Measurements from ENCODE around the gene GAB1.

Gene GAB1

GRCh38 chr4:143294310-143294709 lies 42.4 kb upstream of the GAB1 start:
- H3K4me3 ChIP-seq (replicated peaks; ENCODE audit: low read depth, low read length): no peak overlapping the region
- DNase-seq (ENCODE audit: extremely low read depth, low read depth): no peak
- TF ChIP-seq, protein P1, sequence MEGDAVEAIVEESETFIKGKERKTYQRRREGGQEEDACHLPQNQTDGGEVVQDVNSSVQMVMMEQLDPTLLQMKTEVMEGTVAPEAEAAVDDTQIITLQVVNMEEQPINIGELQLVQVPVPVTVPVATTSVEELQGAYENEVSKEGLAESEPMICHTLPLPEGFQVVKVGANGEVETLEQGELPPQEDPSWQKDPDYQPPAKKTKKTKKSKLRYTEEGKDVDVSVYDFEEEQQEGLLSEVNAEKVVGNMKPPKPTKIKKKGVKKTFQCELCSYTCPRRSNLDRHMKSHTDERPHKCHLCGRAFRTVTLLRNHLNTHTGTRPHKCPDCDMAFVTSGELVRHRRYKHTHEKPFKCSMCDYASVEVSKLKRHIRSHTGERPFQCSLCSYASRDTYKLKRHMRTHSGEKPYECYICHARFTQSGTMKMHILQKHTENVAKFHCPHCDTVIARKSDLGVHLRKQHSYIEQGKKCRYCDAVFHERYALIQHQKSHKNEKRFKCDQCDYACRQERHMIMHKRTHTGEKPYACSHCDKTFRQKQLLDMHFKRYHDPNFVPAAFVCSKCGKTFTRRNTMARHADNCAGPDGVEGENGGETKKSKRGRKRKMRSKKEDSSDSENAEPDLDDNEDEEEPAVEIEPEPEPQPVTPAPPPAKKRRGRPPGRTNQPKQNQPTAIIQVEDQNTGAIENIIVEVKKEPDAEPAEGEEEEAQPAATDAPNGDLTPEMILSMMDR (IDR thresholded peaks at IDR 0.05; ENCODE audit: low read depth, low read length, missing control alignments): no peak

DNA sequence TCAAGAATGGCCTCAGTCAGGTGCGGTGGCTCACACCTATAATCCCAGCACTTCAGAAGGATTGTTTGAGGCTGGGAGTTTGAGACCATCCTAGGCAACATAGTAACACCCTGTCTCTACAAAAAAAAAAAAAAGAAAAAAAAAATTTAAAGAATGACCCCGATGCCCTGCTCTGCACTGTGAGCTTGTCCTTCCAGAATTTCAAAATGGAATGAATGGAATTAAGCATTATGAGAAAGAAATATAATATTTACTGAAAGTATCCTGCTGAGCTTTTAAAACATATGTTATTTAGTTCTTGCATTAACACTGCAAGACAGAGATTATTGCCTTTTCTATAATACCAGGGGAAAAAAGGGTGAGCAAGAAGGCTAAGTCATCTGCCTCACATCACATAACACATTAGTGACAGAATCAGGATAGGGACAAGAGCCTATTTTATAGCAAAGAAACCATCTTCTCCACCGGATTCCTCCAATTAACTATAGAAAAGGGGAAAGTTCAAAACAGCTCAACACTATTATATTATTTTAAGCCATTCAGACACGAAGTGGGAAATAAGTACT lies 41.9 kb upstream of the GAB1 start:
- TF ChIP-seq, protein P1 (IDR thresholded peaks at IDR 0.05; ENCODE audit: low read depth, low read length, missing control alignments): no peak
- no peak overlapping the region for H3K4me3 ChIP-seq (replicated peaks; ENCODE audit: low read depth, low read length)
- DNase-seq (ENCODE audit: extremely low read depth, low read depth): no peak

DNA sequence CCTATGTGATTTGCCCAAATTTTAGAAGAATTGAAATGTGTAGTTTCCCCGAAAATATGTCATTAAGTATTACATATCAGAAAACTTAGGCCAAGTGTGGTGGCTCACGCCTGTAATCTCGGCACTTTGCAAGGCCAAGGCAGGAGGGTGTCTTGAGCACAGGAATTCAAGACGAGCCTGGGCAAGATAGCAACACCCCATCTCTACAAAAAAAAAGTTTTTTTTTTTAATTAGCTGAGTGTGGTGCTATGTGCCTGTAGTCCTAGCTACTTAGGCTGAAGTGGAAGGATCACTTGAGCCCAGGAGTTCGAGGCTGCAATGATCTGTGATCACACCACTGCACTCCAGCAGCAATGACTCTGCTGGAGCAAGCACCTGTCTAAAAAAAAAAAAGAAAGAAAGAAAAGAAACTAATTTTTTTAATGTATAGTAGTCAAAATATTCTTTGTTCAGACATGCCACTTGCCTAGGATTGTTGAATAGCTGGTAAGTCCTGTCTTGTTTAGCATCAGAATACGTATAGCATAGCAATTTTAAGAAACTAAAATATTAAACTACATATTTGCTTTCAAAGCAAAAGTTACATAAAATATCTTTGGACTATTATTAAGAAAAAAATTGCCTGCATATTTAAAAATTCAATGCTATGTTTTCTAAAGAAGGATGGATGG lies 40.1 kb upstream of the GAB1 start:
- no peak overlapping the region for H3K4me3 ChIP-seq (replicated peaks; ENCODE audit: low read depth, low read length)
- TF ChIP-seq, protein P1 (IDR thresholded peaks at IDR 0.05; ENCODE audit: low read depth, low read length, missing control alignments): no peak
- no peak for DNase-seq (ENCODE audit: extremely low read depth, low read depth)

- H3K4me3 ChIP-seq (replicated peaks; ENCODE audit: low read depth, low read length): no peak overlapping the region
- TF ChIP-seq, protein P1 (IDR thresholded peaks at IDR 0.05; ENCODE audit: low read depth, low read length, missing control alignments): no peak
- no peak for DNase-seq (ENCODE audit: extremely low read depth, low read depth)
Measured at GRCh38 chr4:143300860-143301259, 35.8 kb upstream of the GAB1 start.

- TF ChIP-seq, protein P1 (IDR thresholded peaks at IDR 0.05; ENCODE audit: low read depth, low read length, missing control alignments): no peak
- no peak overlapping the region for H3K4me3 ChIP-seq (replicated peaks; ENCODE audit: low read depth, low read length)
- no peak for DNase-seq (ENCODE audit: extremely low read depth, low read depth)
Measured at GRCh38 chr4:143302536-143302935, 34.1 kb upstream of the GAB1 start.

- TF ChIP-seq, protein P1 (IDR thresholded peaks at IDR 0.05; ENCODE audit: low read depth, low read length, missing control alignments): no peak
- H3K4me3 ChIP-seq (replicated peaks; ENCODE audit: low read depth, low read length): no peak overlapping the region
- DNase-seq (ENCODE audit: extremely low read depth, low read depth): no peak
Measured at GRCh38 chr4:143306788-143307187, 29.9 kb upstream of the GAB1 start.
